GM19372 (cell line): Measurements from ENCODE around the gene RNF220.
"Not testable (repeated sequence)": the region's sequence is repeated elsewhere in the genome, so short reads cannot be mapped to it uniquely, and the experiment has no call there.

Experiments
- ATAC-seq: cut with Tn5 transposase; IDR thresholded peaks from one replicate; pipeline ENCODE4 v1.9.1; 2021; ENCODE audit warnings: mild to moderate bottlenecking, low read depth, moderate library complexity; ENCODE audit not compliant: unreplicated experiment

RNF220 gene

GRCh38 chr1:44544960-44545359 is 139.9 kb downstream of the RNF220 start:
- no peak for ATAC-seq

GRCh38 chr1:44545961-44546360 is 140.9 kb downstream of the RNF220 start:
- no peak for ATAC-seq

- no peak for ATAC-seq
Observed at GRCh38 chr1:44546403-44547053, 141.5 kb downstream of the RNF220 start.

GRCh38 chr1:44547361-44547760 is 142.3 kb downstream of the RNF220 start:
- ATAC-seq, result no peak

GRCh38 chr1:44547837-44548236 is 142.8 kb downstream of the RNF220 start:
- ATAC-seq, result no peak

- no peak for ATAC-seq
Observed at GRCh38 chr1:44549510-44549909, 144.5 kb downstream of the RNF220 start.

GRCh38 chr1:44553127-44553758 is 148.2 kb downstream of the RNF220 start:
- ATAC-seq, result no peak

- no peak for ATAC-seq
Observed at GRCh38 chr1:44553771-44554170, 148.7 kb downstream of the RNF220 start.

GRCh38 chr1:44554706-44555105 is 149.7 kb downstream of the RNF220 start:
- ATAC-seq, result no peak

GRCh38 chr1:44557778-44558177 is 152.7 kb downstream of the RNF220 start:
- ATAC-seq, result no peak

- no peak for ATAC-seq
Observed at GRCh38 chr1:44558883-44559282, 153.8 kb downstream of the RNF220 start.

- ATAC-seq, result no peak
Observed at GRCh38 chr1:44559330-44559729, 154.3 kb downstream of the RNF220 start.

GRCh38 chr1:44559913-44560312 is 154.9 kb downstream of the RNF220 start:
- no peak for ATAC-seq

GRCh38 chr1:44560696-44561095 is 155.6 kb downstream of the RNF220 start:
- ATAC-seq, result not testable (repeated sequence)

- no peak for ATAC-seq
Observed at GRCh38 chr1:44565259-44565750, 160.2 kb downstream of the RNF220 start.

GRCh38 chr1:44565833-44566232 is 160.8 kb downstream of the RNF220 start:
- ATAC-seq, result no peak

- ATAC-seq, result no peak
Observed at GRCh38 chr1:44566281-44567046, 161.4 kb downstream of the RNF220 start.

- no peak for ATAC-seq
Observed at GRCh38 chr1:44568128-44568900, 163.3 kb downstream of the RNF220 start.

- no peak for ATAC-seq
Observed at GRCh38 chr1:44569491-44569890, 164.4 kb downstream of the RNF220 start.

- ATAC-seq, result no peak
Observed at GRCh38 chr1:44571712-44572571, 166.9 kb downstream of the RNF220 start.
